GM21619 (cell line): ENCODE measurements around the gene COL19A1.
A peak's percentile ranks its signal among the peaks of the same experiment; 100 is the strongest.
"Not testable (repeated sequence)": the region's sequence is repeated elsewhere in the genome, so short reads cannot be mapped to it uniquely, and the experiment has no call there.

ENCODE experiments used
- ATAC-seq: cut with Tn5 transposase; IDR thresholded peaks from one replicate; pipeline ENCODE4 v1.9.1; 2021; ENCODE audit not compliant: unreplicated experiment

Gene COL19A1

DNA sequence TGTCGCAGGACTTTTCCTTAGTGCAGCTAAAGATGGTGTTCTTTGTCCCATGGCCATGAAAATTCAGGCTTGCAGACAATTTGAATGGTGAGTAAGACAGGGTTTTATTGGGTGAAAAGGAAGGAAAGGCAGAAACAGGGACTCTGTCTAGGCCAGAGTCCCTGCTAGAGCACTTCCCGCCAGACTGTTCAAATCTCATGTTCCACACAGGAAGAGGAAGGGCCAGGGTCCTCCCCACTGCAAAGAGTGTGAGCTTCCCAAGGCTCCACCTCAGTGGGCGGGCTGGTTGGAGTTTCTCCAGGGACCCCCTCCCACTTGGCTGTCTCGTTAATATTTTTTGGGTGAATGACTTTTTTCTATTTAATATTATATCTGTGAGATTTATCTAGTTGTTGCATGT lies 29.0 kb downstream of the COL19A1 start:
- no peak for ATAC-seq

GRCh38 chr6:69900869-69901268 lies 34.5 kb downstream of the COL19A1 start:
- no peak for ATAC-seq

GRCh38 chr6:69901361-69901760 lies 35.0 kb downstream of the COL19A1 start:
- no peak for ATAC-seq

DNA sequence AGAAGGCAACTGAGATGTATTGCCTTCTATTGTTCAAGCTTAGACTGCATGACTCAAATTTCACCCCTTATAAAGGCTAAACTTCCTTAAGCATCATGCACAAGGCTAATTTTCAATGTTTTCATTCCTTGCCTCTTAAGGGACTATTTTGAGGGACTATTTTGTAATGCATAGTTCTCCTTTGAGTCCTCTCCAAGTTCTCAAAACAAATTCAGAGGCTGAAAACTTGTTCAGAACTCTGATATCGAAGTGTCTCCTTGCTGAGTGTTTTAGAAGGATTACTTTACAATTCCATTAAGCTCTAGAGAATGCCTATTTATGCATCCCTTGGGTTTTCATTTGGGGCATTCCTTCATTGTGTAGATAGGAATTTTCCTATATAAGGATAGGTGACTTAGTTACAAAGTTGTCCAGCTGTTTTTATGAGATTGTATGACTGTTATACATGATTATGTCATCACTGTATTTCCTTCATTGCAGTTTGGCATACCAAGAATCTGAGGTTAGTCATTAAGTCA lies 41.7 kb downstream of the COL19A1 start:
- no peak for ATAC-seq

DNA sequence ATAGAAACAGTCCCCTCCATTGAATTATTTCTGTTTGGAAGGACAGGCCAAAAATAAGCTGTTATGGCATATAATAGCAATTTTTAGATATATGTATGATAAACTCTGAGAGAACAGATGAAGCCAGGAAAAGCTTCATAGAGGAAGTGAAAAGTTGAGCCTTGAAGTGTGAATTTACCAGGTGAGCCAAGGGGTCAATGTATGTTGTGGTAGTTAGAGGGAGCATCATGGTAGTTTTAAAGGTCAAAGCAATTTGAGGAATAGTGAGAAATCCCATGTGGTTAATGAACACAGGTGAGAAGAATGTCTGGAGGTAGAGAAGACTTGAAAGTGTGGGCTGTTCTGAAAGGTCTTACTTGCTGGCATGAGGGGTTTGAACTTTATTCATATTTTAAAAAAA lies 47.0 kb downstream of the COL19A1 start:
- no peak for ATAC-seq

DNA sequence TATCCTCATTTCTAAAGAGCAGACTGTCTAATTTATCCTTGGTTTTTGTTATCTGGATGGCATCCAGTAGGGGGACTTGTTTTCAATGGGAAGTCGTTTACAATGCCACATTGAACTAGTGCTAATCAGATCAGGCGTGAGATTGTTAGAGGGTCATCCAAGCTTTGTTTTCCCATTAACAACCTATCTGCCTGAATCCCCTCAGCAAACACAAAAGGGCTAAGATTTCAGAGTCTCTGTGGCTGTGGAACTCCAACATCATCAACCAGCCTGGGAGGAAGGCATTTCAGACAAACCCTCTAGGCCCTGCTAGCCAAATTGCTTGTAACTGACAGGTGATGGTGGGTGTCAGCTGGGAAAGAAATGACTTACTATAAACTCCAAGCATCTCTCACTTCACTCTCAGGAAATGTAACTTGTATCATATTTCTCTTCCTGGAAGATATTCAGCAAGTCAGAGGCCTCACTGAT lies 47.7 kb downstream of the COL19A1 start:
- no peak for ATAC-seq

DNA sequence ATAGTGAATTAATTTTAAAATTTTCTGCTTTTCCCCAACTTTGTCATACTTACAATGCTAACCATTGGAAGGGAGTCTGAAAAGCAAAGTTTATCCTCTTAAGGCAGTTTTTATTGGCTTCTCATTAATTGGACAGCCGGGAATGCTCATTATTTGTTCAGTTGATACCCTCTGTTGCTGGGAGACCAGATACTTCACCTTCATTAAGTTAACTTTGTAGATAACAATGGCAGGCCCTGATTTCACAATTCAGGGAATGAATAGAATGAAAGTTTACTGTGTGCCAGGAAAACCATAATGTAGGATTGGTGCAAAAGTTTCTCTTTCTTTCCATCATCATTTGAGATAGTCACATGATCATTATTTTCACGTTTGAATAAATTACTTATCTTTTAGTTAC lies 49.0 kb downstream of the COL19A1 start:
- no peak for ATAC-seq

DNA sequence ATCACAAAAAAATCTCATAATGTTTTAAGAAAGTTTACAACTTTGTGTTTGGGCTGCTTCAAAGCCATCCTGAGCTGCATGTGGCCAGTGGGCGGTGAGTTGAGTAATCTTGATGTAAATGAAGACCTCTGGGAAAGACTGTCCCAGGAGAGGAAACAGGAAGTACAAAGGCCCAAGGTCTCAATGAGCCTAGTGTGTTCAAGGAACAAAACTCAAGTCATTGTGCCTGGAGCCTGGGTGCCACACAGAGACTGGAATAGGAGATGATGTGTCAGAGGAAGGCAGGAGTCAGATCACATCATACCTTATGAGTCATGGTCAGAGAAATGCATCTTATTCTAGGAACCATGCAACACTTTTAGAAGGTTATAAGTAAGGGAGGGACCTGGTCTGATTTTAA lies 51.5 kb downstream of the COL19A1 start:
- ATAC-seq, result peak; percentile 80

GRCh38 chr6:69918813-69919475 lies 52.6 kb downstream of the COL19A1 start:
- no peak for ATAC-seq

GRCh38 chr6:69921066-69921465 lies 54.7 kb downstream of the COL19A1 start:
- not testable (repeated sequence) for ATAC-seq

DNA sequence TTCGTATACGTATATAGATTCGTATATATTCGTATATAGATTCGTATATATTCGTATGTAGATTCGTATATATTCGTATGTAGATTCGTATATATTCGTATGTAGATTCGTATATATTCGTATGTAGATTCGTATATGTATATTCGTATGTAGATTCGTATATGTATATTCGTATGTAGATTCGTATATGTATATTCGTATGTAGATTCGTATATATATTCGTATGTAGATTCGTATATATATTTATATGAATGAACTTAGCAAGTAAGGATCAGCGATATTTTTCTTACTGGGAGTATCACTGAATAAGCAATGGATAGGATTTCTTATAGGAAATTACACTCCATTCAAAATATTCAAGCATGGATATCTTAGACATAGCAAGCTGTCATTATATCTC lies 55.3 kb downstream of the COL19A1 start:
- not testable (repeated sequence) for ATAC-seq

GRCh38 chr6:69926745-69927144 lies 60.4 kb downstream of the COL19A1 start:
- no peak for ATAC-seq

DNA sequence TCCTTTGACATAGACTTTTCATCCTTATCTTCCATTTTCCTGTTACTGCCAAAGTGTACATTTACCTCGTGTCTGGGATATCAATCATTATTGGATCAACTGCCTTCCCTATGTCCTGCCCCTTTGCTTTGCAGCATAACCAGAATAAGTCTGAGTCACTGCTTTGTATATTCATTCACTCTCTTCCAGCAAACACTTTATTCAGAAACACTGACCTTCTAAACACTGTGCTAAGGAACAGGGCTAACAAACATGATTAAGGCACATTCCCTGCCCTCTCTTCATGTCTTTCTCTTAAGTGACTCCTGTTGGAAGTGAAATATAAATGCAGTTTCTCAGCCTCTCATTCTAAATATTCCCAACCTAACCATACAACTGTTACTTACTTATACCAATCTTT lies 66.9 kb downstream of the COL19A1 start:
- no peak for ATAC-seq

DNA sequence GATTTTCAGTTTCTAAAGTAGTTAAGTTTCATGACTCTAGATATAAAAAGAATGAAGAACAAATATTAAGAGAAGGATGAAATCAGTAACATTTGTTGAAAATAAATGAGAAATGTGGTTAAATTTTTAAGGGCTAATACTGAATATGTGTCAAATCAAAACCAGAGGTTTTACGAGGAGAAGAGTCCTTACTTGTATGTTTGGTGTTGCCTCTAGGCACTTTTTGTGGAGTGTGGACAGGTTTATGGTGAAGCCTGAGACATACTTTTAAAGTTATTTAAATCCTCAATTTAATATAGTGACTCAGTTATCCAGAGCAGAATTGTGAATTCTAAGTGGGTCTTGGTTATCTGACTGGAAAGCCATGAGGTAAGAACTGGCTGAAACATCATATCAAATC lies 68.7 kb downstream of the COL19A1 start:
- ATAC-seq, result no peak

DNA sequence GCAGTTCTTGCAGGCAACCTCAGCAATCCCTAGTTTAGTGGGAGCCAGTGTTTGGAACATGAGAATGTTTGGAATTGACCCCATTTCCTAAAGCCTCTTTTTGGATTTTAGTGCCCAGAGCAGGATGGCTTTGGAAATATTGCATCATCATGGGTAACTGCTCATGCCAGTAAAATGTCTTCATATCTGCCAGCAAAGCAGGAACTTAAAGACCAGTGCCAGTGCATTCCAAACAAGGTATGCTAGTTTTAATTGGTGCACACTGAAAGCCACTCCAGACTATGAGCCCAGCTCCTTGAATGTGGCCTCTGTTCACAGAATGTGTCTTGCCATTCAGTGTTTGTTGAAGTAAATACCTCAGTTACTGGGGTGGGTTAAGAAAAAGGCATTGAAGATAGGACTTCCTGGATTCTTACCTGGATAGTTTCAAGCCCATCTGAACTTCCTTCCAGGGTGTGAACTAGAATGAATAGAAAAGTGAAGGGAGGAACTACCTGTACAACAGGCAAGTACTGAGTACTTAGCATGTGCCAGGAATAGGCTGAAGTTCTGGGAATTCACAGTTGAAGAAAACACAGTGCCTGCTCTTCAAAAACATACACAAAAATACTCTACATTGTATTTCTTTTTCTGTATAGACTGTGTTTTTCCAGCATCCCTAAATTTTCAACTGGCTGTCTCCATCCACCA lies 70.5 kb downstream of the COL19A1 start:
- no peak for ATAC-seq

GRCh38 chr6:69937402-69938136 lies 71.2 kb downstream of the COL19A1 start:
- no peak for ATAC-seq

DNA sequence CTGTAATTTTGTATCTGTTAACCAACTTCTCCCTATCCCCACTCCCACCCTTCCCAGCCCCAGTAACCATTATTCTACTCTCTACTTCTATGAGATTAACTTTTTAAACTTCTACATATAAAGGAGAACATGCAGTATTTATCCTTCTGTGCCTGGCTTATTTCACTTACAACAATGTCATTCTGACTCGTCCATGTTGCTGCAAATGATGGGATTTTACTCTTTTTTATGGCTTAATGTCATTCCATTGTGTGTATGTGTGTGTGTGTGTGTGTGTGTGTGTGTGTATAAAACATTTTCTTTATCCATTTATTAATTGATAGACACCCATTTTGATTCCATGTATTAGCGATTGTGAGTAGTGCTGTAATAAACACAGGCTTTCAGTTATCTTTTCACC lies 76.1 kb downstream of the COL19A1 start:
- ATAC-seq, result no peak

DNA sequence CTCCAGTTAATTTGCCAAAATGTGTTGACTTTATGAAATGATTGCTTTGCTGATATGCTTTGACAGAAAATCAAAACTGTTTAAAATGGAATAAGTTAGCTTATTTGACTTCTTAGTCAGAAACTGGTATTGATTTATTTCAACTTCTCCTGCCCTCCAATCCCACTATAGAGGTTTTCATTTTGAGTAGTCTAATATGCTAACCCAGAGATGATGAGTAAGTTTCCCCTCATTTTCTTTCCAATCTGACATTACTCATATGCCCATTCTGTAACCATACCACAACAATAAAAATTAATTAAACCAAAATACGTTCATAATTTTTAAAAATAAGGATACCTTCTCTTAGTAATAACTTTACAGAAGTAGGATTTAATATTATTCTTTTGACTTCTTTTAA lies 78.8 kb downstream of the COL19A1 start:
- no peak for ATAC-seq

DNA sequence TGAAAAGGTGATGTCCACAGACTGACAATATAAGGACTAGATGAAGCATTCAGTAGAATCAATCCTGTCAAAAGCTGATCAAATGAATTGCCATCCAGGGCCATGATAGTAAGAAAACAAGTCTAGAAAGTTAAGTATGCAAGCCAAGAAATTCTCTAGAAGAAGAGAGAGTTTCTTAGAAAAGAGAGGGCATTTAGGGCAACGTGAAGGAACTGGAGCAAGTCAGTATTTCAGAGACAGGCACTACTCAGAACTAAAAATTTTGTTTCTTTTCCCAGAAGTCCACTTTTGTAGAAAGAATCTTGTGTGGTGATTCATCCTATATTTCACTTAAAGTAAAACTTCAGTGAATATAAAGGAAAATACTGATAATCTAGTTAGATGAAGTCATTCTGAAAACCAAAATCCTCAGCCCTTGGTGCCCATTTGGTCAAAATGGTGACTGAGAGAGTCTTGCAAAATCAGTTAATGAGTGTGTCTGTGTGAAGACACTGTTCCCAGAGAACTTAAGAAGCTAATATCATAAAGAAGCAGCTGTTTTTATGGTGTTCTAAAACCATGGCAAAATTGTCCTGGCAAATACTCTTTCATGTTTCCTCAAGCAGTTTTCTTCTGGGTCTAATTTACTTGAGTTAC lies 82.2 kb downstream of the COL19A1 start:
- ATAC-seq, result no peak

DNA sequence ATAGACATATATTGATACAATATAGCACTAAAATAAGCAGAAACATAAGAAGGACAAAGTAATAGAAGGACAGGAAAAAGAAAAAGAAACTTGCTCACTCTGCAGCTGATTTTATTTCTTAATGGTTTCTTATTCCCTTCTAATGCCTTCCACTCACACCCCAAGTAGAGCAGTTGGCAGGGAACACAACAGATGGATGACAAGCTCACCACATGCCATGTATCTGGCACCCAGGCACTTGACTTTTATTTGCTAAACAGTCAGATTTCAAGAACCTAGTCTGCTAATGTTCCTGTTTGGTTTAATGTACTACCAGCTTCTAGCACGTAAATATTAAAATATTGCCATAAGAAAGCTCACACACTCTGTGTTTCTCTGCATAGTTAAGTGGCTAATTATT lies 87.1 kb downstream of the COL19A1 start:
- ATAC-seq, result no peak

DNA sequence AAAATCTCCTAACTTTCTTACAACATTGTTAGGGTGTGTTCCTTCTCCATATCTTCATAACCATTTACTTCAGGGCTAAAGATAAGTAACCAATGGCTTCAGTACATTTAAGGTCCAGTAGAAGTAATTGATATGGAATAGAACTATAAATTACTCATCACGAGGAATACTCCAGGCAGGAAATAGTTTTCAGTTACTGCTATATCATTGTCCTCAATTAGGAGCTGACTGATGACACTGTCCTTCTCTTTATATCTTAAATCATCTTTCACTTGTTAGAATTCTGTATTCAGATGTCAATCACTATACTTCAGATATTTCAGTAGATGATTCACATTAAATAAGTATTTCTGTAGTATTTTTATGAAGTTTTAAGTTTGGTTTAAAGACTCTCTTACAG lies 88.4 kb downstream of the COL19A1 start:
- ATAC-seq, result no peak
